Measurements from ENCODE around the gene EPHA1.

- TF ChIP-seq CTCF (IDR thresholded peaks at IDR 0.05): no peak
- no peak for TF ChIP-seq POLR2A (IDR thresholded peaks at IDR 0.05)
Observed at GRCh38 chr7:143372070-143372469, 36.6 kb downstream of the EPHA1 start.

All from body of pancreas (tissue), 4 donors.